ELF-1 (cell line): ENCODE measurements around the gene KANK2.
"Not testable (repeated sequence)": the region's sequence is repeated elsewhere in the genome, so short reads cannot be mapped to it uniquely, and the experiment has no call there.

Source experiments
- DNase-seq: peaks from one replicate; pipeline ENCODE4 v3.0.0-alpha.2; 2016; ENCODE audit warnings: low read depth, low spot score

The KANK2 gene

GRCh38 chr19:11140023-11140538 lies 57.3 kb downstream of the KANK2 start:
- not testable (repeated sequence) for DNase-seq

DNA sequence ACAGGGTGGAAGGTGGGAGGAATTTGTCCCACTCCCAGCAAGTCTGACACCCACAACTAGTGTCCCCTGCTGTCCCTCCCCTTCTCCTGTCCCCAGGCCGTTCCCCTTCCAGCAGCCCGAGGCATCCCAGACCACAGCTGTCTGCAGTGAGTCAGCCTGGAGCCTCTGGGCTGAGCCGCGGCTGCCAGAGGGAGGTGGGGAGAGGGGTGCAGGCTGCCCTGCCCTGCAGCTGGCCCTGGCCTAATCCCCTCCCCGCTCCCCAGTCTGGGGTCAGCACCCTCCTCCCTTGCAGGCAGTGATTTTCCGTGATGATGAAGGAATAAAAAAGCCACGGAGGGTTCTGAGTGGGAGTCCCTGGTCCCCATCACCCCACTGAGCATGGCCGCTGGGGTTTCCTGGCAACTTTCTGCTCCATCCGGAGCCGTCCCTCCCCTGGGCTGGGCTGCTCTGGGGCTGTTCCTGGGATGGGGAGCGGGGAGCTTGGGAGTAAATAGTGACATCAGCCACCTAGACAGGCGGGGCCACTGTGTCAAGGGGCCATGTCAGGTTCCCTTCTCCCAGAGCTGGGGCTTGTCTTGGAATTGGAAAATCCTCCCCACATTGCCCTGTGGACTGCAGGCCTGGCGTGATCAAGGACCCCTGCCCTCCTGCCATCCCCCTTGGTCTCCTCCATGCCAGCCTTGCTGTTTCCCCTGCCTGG lies 58.6 kb downstream of the KANK2 start:
- DNase-seq: peak; percentile 73

- DNase-seq: peak; percentile 92
These were observed 59.6 kb downstream of the KANK2 start for GRCh38 chr19:11137542-11138384.

GRCh38 chr19:11136400-11137101 lies 60.8 kb downstream of the KANK2 start:
- DNase-seq: peak; percentile 47

DNA sequence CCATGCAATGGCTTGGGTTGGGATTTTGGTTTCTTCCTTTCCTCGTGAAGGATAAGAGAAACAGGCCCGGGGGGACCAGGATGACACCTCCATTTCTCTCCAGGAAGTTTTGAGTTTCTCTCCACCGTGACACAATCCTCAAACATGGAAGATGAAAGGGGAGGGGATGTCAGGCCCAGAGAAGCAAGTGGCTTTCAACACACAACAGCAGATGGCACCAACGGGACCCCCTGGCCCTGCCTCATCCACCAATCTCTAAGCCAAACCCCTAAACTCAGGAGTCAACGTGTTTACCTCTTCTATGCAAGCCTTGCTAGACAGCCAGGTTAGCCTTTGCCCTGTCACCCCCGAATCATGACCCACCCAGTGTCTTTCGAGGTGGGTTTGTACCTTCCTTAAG lies 65.9 kb downstream of the KANK2 start:
- no peak for DNase-seq

DNA sequence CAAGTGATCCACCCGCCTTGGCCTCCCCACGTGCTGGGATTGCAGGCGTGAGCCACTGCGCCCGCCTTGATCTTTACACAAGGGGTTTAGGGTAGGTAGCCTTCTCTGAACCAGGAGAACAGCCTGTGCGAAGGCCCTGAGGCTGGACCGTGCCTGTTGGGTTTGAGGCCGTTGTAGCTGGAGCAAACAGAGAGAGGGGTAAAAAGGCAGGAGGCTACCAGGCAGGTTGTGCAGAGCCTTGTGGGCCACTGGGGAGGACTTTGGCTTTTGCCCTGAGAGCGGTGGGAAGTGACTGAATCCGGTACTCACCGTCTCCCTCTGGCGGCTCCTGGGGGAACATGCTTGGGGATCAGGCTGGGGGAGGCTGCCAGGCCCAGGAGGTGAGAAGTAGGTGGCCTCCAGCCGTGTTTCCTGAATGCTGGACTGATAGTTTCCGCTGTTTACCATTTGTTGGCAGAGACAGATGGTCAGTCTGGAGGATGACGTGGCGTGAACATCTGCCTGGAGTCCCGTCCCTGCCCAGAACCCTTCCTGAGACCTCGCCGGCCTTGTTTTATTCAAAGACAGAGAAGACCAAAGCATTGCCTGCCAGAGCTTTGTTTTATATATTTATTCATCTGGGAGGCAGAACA lies 66.4 kb downstream of the KANK2 start:
- peak; percentile 95 for DNase-seq

- no peak for DNase-seq
These were observed 69.4 kb downstream of the KANK2 start for GRCh38 chr19:11127905-11128304.

DNA sequence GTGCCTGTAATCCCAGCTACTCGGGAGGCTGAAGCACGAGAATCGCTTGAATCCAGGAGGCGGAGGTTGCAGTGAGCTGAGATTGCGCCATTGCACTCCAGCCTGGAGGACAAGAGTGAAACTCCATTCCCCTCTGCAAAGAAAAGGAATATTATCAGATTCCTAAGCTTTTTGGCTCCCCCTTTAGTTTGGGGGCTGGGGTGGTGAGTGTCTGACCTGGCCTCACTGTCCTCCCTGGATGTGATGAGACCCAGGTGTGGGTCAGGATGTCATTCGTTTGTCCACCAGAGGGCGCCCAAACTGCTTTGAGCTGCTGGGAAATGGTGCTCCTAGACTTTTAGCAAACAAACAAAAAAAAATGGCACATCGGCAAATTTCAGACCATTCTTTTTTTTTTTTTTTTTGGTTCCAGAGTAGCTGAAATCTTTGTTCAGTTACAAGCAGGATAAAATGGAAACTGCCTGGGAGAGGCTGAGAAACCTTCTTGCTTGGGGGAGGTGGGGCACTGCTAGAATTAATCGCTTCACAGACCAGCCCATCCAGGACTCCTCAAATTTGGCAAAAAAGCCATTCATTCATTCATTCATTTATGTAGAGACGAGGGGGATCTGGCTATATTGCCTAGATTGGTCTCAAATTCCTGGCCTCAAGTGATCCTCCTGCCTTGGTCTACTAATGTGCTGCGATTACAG lies 71.2 kb downstream of the KANK2 start:
- DNase-seq: peak; percentile 88

- DNase-seq: not testable (repeated sequence)
These were observed 73.2 kb downstream of the KANK2 start for GRCh38 chr19:11124157-11124556.

DNA sequence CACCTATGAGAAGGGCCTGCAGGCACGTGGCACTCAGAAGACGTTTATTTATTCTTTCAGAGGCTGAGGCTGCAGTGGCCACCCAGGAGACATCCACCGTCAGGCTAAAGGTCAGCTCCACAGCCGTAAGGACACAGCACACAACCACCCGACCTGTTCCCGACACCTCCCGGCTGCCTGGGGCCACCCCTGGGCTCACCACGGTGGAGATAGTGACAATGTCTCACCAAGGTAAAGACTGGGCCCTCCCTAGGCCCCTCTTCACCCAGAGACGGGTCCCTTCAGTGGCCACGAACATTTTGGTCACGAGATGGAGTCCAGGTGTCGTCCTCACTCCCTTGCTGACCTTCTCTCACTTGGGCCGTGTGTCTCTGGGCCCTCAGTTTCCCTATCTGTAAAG lies 74.2 kb downstream of the KANK2 start:
- no peak for DNase-seq

- DNase-seq: not testable (repeated sequence)
These were observed 75.4 kb downstream of the KANK2 start for GRCh38 chr19:11121963-11122362.

- DNase-seq: no peak
These were observed 80.8 kb downstream of the KANK2 start for GRCh38 chr19:11116507-11116906.

- DNase-seq: no peak
These were observed 81.4 kb downstream of the KANK2 start for GRCh38 chr19:11115895-11116446.

GRCh38 chr19:11115042-11115441 lies 82.3 kb downstream of the KANK2 start:
- DNase-seq: no peak
